ENCODE data around the gene UPK1B.

DNA sequence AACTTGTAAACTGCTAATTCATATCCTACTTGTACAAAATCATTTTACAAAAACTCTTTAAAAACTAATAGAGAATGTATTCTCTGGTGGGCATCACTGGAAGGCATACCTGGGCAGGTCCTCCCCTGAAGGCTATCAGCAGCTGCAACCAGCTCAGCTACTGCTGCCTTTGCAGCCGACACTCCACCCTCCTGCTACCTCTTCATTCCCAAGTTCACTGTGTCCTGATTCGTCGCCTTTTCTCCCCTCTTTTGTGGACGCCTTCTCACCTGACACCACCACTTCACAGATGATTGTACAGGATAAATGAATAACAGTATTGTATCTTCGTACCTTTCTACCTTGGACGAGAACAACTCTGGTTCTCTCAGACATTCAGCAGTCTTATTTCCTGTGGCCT lies 38.4 kb downstream of the UPK1B start:
- TF ChIP-seq POLR2AphosphoS5 (IDR thresholded peaks at IDR 0.05; ENCODE audit: low read depth, low read length): no peak
- TF ChIP-seq POLR2A (IDR thresholded peaks at IDR 0.05; ENCODE audit: low read depth, low read length): no peak
- no peak for TF ChIP-seq TAF1 (IDR thresholded peaks at IDR 0.05; ENCODE audit: borderline replicate concordance, low read depth, low read length)

Measured in GM12892 (cell line).